Fibroblast of skin of left biceps (primary cell): ENCODE measurements around the gene GSTT2.

ENCODE experiments used
- DNase-seq, 2 experiments: peaks; one replicate each; pipeline ENCODE4 v3.0.0-alpha.2; 2013; ENCODE audit warnings: low read depth in 2 of 2

The GSTT2 gene

DNA sequence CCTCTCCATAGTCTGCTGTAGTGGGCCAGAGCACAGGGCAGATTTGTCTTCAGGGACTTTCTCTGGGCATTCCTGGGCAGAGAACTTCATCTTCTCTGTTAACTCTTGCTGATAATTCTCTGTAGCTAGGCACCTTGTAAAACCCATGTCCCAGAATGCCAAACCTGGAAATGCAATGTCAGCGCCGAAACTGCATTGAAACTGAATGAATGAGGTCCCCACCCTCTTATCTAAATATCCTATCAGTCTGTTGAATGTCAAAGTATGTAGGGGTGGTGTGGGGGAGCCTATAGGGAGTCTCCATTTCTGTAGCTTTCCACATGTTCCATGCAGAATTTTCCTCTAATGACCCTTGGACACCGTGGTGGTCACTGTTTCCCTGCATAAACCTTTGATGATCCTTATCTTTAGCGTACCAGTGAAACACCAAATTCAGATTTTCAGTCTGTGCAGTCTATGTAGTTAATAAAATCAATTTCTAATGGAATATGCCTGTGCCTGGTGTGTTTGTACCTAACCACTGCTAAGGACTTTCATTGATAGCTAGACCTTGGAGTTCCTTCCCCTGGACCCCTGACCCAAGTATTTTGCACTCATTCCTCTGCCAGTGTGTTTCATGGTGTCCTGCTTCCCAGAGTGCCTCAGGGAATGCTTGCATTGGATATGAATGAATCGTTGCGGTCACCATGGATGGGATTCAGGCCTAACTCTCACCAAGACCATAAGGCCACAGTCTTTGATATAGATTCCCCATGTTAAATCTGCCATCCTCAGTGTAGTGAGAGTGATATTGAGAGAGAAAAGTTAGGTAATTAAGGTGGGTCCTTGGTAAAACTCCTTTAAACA is 28.7 kb downstream of the GSTT2 start:
- DNase-seq: no peak

DNA sequence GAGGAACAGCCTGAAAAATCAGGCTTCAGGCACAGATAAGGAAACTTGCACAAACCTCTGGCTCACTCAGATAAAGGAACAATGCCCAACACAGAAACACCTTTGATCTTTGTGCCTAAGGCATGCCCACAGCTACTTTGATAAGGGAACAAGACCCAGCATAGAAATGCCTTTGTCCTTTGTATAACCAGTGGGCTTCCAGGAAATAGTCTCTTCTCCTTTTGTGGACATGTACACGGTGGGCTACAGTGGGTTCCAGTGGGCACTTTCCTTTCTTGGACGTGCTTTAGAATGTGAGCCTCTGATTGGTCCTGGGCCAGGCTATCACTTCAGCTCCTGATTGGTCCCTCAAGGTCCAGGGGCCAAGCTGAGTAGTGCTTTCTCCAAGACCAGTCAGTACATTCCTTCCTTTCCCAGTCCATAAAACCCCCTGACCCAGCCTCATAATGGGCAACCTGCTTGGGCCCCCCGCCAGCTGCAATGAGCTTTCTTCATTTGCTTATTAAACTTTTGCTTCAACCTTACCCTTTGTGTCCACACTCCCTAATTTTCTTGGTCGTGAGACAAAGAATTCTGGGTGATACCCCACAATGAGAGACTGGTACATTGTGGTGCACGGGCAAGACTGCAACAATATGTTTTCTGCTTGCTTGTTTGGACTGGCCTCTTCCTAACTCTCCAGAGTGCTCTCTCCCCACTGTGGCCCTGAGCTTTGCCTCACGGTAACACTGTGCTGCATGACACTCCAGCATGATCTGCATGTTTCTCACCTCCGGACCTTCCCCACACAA is 29.5 kb downstream of the GSTT2 start:
- no peak for DNase-seq

DNA sequence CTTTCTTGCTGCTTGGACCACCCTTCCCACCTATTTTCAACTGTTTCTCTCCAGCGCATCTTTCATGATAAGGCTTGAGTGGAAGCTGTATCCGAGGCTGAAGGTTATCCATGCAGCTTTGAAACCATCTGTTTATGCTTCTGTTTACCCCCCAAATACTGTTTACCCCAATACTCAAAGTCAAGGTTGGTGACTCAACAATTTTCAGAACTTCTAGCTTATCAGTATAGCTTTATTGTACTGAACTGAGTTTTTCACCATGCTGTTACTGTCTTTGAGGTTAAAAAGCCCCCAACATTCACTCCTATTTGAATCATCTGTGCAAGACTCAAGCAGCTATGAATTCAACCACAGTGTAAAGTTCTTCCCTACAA is 30.1 kb downstream of the GSTT2 start:
- no peak for DNase-seq

GRCh38 chr22:24011735-24012068 is 31.8 kb downstream of the GSTT2 start:
- no peak for DNase-seq

DNA sequence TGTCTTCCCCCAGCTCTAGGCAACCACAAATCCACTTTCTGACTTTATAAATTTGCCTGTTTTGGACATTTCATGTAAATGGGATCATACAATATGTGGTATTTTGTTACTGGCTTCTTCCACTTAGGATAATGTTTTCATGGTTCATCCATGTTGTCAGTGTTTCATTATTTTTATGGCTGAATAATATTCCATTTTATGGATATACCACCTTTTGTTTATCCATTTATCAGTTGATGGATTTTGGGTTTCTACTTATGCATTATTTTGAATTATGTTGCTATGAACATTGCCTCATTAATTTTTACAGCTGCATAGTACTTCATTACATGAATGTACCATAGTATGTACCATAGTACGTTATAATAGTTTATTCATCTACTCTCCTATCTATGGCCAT is 36.2 kb downstream of the GSTT2 start:
- no peak for DNase-seq

DNA sequence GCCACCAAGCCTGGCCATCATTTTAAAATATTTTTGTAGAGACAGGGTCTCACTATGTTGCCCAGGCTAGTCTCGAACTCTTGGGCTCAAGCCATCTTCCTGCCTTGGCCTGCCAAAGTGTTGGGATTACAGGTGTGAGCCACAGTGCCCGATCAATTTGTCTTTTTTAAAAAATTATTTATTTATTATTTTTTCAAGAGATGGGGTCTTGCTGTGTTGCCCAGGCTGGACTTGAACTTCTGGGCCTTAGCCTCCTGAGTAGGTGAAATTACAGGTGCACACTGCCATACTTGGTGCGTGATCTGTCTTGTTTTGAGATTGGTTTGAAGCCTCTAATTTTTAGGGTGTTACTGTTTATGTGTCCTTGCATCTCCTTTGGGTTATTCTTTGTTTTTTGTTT is 41.4 kb downstream of the GSTT2 start:
- DNase-seq: no peak

GRCh38 chr22:24023204-24023789 is 43.4 kb downstream of the GSTT2 start:
- no peak for DNase-seq

GRCh38 chr22:24024354-24024753 is 44.4 kb downstream of the GSTT2 start:
- no peak for DNase-seq

DNA sequence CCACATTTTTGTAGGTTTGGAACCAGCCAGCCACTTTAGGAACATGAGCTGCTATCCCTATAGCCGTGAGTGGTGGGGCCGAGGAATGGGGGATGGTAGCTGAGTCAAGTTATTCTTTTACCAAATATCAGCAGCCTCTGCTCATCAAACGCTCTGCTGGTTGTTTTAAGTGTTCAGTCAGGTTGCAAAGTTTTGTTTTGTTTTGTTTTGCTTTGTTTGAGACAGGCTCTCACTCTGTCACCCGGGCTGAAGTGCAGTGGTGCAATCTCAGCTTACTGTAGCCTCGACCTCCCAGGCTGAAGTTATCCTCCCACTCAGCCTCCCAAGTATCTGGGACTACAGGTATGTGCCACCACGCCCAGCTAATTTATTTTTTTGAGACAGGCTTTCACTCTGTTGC is 45.5 kb downstream of the GSTT2 start:
- no peak for DNase-seq

DNA sequence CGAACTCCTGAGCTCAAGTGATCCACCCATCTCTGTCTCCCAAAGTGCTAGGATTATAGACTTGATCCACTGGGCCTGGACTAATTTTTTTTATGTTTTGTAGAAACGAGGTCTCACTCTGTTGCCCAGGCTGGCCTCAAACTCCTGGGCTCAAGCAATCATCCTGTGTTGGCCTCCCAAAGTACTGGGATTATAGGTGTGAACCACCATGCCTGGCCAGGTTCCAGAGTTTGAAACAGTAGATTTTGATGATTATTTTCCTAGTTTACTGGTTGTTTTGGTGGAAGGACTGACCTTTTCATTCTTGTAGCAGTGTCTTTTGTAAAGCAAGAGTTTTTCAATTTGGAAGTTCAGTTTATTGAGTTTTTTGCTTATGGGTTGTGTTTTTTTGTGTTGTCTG is 46.1 kb downstream of the GSTT2 start:
- no peak for DNase-seq

- no peak for DNase-seq
Measured at GRCh38 chr22:24026733-24027132, 46.8 kb downstream of the GSTT2 start.

DNA sequence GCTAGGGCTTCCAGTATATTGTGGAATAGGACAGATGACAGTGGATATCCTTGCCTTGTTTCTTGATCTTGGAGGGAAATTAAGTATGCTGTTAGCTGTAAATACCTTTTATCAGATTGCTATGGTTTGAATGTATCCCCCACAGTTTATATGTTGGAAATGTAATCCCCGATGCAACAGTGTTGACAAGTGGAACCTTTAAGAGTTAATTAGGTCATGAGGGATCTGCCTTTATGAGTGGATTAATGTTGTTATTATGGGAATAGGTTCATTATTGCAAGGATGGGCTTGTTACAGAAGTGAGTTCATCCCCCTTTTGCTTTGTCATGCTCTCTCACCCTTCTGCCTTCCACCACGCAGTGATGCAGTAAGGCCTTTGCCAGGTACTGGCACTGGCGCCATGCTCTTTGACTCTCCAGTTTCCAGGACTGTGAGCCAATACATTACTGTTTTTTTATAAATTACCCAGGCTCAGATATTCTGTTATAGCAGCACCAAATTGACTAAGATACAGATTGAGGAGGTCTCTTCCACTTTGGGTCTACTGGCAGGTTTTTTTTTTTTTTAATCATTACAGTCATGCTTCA is 47.5 kb downstream of the GSTT2 start:
- DNase-seq: no peak

- DNase-seq: no peak
Measured at GRCh38 chr22:24027991-24028390, 48.1 kb downstream of the GSTT2 start.

- no peak for DNase-seq
Measured at GRCh38 chr22:24028533-24028932, 48.6 kb downstream of the GSTT2 start.

DNA sequence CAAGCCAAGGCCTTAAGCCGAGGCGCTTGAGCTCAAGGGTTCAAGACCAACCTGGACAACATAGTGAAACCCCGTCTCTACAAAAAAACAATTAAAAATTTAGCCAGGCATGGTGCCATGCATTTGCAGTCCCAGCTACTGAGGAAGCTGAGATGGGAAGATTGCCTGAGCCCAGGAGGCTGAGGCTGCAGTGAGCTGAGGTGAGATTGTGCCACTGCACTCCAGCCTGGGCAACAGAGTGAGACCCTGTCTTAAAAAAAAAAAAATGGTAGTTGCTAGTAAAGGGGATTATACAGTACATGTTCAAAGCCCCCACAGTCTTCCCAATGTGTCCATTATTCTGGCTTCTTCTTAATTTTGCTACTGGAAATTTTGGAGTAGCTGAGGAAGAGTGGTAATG is 49.4 kb downstream of the GSTT2 start:
- no peak for DNase-seq

DNA sequence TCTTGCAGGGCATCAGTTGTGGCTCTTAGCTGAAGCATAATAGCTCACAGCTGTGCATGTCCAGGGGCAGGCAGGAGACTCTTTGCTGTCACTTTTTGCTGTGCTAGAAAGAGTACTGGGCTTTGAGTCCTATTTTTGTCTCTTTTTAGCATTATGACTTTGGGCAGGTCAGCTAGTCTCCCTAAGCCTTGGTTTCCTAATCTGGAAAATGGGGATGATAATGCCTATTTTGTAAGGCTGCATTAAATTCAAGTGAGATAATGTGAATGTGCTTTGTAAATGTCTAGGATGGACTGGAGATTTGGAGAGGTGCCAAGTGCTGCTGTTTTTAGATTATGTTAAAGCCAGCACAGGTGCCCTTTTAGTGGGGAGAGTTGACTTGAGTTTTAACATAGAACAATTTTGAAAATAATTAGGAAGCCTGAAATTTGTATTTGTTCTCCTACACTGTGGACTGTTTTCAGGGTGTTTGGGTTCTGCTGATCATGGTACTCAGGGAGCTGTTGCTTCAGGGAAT is 50.3 kb downstream of the GSTT2 start:
- no peak for DNase-seq
